ENCODE data around the gene FGD4.

DNA sequence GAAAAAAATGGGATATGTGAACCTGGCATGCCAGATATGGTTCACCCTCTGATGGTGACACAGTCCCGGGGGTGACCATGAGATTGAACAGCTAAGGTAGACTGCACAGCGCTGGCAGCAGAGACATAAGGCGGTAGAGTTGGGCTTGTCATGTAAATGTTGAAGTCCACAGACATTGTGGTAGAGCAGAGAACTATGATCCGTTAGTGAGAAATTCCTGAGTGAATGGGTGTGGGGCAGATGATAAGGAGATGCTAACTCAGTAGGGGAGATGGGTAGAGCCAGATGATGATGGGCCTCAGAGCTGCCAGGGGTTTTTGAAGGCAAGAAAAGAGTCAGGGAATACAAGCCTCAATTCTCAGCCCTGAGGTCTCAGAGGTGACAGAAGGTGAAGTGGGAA is 228.6 kb downstream of the FGD4 start:
- TF ChIP-seq MYC (IDR thresholded peaks at IDR 0.05; ENCODE audit: low read depth, low read length) (no peak), CTCF (IDR thresholded peaks at IDR 0.05; ENCODE audit: low read depth, low read length) (no peak), POLR2A (IDR thresholded peaks at IDR 0.05; ENCODE audit: extremely low read depth, insufficient read length) (no peak)
- TF ChIP-seq, protein P1, sequence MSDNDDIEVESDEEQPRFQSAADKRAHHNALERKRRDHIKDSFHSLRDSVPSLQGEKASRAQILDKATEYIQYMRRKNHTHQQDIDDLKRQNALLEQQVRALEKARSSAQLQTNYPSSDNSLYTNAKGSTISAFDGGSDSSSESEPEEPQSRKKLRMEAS (IDR thresholded peaks at IDR 0.05; ENCODE audit: low read depth, low read length): no peak

All from NB4 (cell line).